Pancreas (tissue), 10 donors: ENCODE results near the gene TMEM150B. TPM values are rescaled to one million over a fixed set of nuclear protein-coding genes. Genes with fewer than 3 reads are reported as not detected.

Source experiments
- ATAC-seq, 4 donors: fragments of 200-7000 bp; cut with Tn5 transposase; one replicate each; pipeline versions ENCODE4 v1.8.0 to v1.9.1; 2020; ENCODE audit warnings: mild to moderate bottlenecking in 4 of 4, moderate library complexity in 4 of 4
- DNase-seq, 6 donors: peaks; one replicate each; pipeline ENCODE4 v3.0.0-alpha.2; 2020
- FAIRE-seq: peaks from 2 replicates; lab custom pipeline; 2012; peaks lifted over from hg19 to GRCh38; lab: Jason Lieb, UNC
- H3K27ac ChIP-seq, 4 donors: fragments of 200-600 bp; sonication (generic); 1 replicate in 3 of 4; 2 replicates in 1 of 4; pipeline versions ENCODE4 v1.5.0 to v1.8.0; 2020
- H3K27me3 ChIP-seq, 4 donors: fragments of 200-600 bp; one replicate each; pipeline ENCODE4 v1.8.0; 2021
- H3K36me3 ChIP-seq, 3 donors: fragments of 200-600 bp; sonication (generic) in 1 of 3; one replicate each; pipeline versions ENCODE4 v1.5.0 to v1.8.0; 2020 to 2021
- H3K4me1 ChIP-seq, 3 donors: fragments of 200-600 bp; one replicate each; pipeline ENCODE4 v1.8.0; 2021
- H3K4me3 ChIP-seq, 4 donors: fragments of 200-600 bp; sonication (generic) in 2 of 4; one replicate each; pipeline versions ENCODE4 v1.5.0 to v1.8.0; 2020 to 2021
- H3K9me3 ChIP-seq, 4 donors: fragments of 200-600 bp; one replicate each; pipeline ENCODE4 v1.8.0; 2021
- WGBS, 2 donors: extraction: QIAGEN DNeasy Blood & Tissue Kit; methylation state at CpG; one replicate each; pipeline ENCODE4 v1.1.7; 2013; 5-methylcytosine and 5-hydroxymethylcytosine counted together
- intact Hi-C, 3 donors: fragments of 100-400 bp; cut with DNase I; formaldehyde crosslinking; loops; one replicate each; pipeline versions ENCODE4 v1.11.1 to v1.14.2; 2022
- polyA plus RNA-seq, 2 donors: library from polyadenylated mRNA; stranded (reverse); fragments of 200-250 nt; gene quantifications; one replicate each; pipeline ENCODE4 v1.2.3, GENCODE V29; 2013
- total RNA-seq, 6 donors: library from RNA; stranded (reverse); fragmentation: NEBNext Ultra II Directional in 4 of 6; extraction: Animal tissue kit (Norgen Biotek cat#: 25700) in 4 of 6; gene quantifications; one replicate each; pipeline versions ENCODE4 v1.2.1 to v1.2.4, GENCODE V29; 2021 to 2023
- TF ChIP-seq, protein P1 (sequence below), 4 donors: fragments of 200-600 bp; sonication (generic) in 3 of 4; IDR thresholded peaks; one replicate each; pipeline versions ENCODE4 v1.5.0 to v1.8.0; 2021; ENCODE audit warnings: antibody characterized with exemption in 4 of 4
- donor health status: healthy with polysubstance abuse.
- donor health status: DM: no; HTN: no; CAD: no; lungs with moderate emphysema.
- donor health status: DM: no; HTN: no; CAD: no.
- donor health status: control.
- donor health status: control.
- donor health status: Bipolar disorder and iron deficiency.
- donor health status: DM: yes; HTN: yes; CAD: no.
- donor health status: DM: no; HTN: no; CAD: no.
- donor health status: DM: no; HTN: no; CAD: no.
- donor health status: DM: yes; HTN: yes; CAD: no.

The TMEM150B gene
- total and polyA plus RNA-seq, 8 donors = 0.14 to 1.3 (median 0.57) TPM; not detected in 4

DNA sequence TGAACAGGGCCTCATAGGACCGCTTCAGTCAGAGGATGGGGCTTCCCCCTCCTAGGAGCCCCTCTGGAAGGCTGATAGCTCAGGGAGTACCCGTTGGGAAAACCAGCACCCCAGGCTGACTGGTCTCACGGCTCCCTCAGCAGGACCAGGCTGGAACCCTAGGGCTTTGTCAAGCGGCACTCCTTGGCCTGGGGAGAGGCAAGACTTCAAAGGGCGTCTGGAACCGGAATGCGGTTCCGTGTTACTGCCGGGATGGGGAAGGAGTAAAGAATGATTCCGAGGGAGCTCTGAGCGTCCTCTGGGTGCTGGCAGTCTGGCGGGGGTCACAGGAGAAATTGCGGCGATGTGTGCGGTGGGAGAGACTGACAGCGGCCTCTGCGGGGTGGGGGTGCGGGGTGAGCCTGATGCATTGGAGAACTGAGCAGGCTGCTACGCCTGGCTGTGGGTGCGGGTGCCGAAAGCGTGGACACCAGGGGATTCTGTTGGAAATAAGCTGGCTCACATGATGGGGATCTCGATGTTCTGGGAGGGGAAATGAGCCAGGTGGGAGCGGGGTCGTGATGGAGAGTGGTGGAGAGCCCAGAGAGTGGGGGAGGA, 27.5 kb upstream of the TMEM150B start:
- H3K27me3 ChIP-seq = peaks cover 0 to 5% (median 0%) of the 10 kb centered on the region in 4 donors
- no peak for FAIRE-seq
- no peak for ATAC-seq

DNA sequence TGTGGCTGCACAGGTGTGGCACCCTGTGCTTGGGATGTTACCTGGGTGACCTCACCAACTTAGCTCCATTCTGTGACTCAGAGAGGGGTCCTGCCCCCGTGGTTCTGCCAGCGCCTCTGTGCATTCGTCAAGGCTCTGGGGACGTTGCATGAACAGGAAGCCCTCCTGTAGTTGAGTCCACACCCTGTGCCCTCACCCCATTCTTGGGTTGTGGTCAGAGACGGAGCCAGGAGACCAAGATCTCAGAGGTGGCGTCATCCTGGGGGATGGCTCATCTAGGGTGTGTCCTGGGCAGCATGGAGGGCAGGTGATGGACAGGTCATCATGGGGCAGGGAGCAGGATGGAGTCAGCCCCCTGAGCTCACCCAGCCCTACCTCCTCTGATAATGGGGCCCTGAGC, 26.9 kb upstream of the TMEM150B start:
- Histone ChIP-seq H3K4me3 (no peak overlapping the region), H3K4me1 (peaks cover 0 to 3% (median 0%) of the 10 kb centered on the region in 3 donors), H3K36me3 (no peaks in the 10 kb centered on the region), H3K27me3 (peaks cover 0 to 5% (median 0%) of the 10 kb centered on the region in 4 donors), H3K9me3 (no peaks in the 10 kb centered on the region), H3K27ac (no peak overlapping the region)
- intact Hi-C loops = no loop called here
- TF ChIP-seq, protein P1, sequence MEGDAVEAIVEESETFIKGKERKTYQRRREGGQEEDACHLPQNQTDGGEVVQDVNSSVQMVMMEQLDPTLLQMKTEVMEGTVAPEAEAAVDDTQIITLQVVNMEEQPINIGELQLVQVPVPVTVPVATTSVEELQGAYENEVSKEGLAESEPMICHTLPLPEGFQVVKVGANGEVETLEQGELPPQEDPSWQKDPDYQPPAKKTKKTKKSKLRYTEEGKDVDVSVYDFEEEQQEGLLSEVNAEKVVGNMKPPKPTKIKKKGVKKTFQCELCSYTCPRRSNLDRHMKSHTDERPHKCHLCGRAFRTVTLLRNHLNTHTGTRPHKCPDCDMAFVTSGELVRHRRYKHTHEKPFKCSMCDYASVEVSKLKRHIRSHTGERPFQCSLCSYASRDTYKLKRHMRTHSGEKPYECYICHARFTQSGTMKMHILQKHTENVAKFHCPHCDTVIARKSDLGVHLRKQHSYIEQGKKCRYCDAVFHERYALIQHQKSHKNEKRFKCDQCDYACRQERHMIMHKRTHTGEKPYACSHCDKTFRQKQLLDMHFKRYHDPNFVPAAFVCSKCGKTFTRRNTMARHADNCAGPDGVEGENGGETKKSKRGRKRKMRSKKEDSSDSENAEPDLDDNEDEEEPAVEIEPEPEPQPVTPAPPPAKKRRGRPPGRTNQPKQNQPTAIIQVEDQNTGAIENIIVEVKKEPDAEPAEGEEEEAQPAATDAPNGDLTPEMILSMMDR (IDR thresholded peaks at IDR 0.05) = no peak
- FAIRE-seq (no peak), DNase-seq (no peak), ATAC-seq (no peak)
- WGBS, 2 donors = 61 to 66% methylated on average over 6 of the region's 6 CpGs

More for the DNA sequence above, 27.5 kb upstream of the TMEM150B start:
- WGBS, 2 donors = 42 to 44% methylated on average over 25 of the region's 25 CpGs
- H3K4me3 ChIP-seq = no peak overlapping the region
- H3K36me3 ChIP-seq = no peaks in the 10 kb centered on the region
- H3K27ac ChIP-seq = no peak overlapping the region
- H3K4me1 ChIP-seq = peaks cover 0 to 3% (median 0%) of the 10 kb centered on the region in 3 donors
- intact Hi-C loops = no loop called here
- H3K9me3 ChIP-seq = no peaks in the 10 kb centered on the region
- DNase-seq = no peak
- TF ChIP-seq, protein P1 (IDR thresholded peaks at IDR 0.05) = no peak

DNA sequence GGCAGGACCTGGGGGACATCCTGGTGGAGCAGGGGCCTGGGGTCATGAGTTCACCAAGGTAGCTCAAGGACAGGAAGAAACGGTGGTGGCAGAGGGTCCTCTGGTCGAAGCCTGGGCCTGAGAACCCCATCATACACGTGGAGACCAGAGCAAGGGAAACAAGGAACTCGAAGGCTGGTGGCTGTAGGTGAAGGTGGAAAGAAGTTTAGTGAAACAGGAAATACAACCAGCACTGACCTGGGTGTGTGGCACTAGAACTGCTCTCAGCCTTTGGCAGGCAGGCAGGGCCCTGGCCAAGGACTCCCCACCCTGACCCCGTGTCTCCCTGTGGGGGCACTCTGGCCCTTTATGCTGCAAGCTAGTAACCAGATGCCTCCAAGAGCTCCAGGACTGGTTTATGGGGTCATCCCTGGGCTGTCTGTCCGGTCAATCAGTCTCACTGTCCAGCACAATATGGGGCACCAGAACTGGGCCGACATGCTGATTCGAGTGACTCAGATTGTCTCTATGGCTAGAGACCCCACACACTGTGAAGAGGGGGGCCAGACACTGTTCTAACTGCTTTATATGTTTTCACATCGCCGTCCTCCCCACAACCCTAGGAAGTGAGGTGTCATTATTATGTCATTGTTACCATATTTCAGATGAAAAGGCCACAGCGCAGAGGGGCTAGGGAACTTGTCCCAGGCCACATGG, 25.6 kb upstream of the TMEM150B start:
- no peak for ATAC-seq
- H3K36me3 ChIP-seq = no peaks in the 10 kb centered on the region
- DNase-seq = no peak
- no peaks in the 10 kb centered on the region for H3K9me3 ChIP-seq
- WGBS, 2 donors = 58 to 59% methylated on average over 11 of the region's 11 CpGs
- TF ChIP-seq, protein P1 (IDR thresholded peaks at IDR 0.05) = no peak
- H3K4me1 ChIP-seq = peaks cover 0 to 3% (median 0%) of the 10 kb centered on the region in 3 donors
- intact Hi-C loops = no loop called here
- no peak for FAIRE-seq
- no peak overlapping the region for H3K4me3 ChIP-seq
- no peak overlapping the region for H3K27ac ChIP-seq
- peaks cover 0 to 5% (median 0%) of the 10 kb centered on the region in 4 donors for H3K27me3 ChIP-seq

DNA sequence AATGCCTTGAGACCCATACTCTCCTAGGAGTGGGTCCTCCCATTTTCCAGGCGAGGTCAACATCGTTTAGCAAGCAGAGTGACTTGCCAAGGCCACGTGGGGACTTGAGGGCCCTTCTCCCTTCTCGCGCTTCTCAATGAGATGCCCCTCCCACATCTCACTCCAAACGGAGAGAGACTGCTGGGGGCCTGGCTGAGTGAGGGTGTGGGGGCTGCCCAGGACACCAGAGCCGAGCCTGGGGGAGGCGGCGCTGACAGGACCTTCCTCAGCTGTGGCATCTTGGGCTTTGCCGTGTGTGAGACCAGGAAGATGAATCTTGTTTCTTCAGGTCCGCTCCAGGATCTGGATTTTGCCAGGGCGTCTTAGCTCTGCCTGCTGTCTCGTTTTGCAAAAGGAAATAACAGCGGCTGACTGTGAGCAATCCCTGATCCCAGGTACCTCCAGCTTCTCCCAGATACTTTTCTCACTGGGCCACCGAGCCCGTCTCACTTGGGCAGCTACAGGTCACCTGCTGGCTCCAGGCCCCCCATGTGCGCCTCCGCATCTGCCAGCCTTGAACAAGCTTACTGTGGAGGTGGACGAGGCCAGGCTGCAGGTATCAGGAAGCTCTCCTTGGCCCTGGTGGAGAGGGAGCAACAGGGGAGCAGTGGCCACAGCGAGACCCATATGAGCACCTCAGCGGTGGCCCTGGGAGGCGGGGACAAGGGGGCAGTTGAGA, 23.3 kb upstream of the TMEM150B start:
- peak in 1 of 6 donors; percentile 48 for DNase-seq
- no peak for FAIRE-seq

More for the DNA sequence above, 23.3 kb upstream of the TMEM150B start:
- H3K4me1 ChIP-seq = peaks cover 0 to 1% (median 0%) of the 10 kb centered on the region in 3 donors
- peaks cover 0 to 2% (median 0%) of the 10 kb centered on the region in 4 donors for H3K27me3 ChIP-seq
- no peak overlapping the region for H3K4me3 ChIP-seq
- H3K27ac ChIP-seq = no peak overlapping the region
- no peaks in the 10 kb centered on the region for H3K9me3 ChIP-seq
- no peak for ATAC-seq
- WGBS, 2 donors = 78% methylated on average over 22 of the region's 22 CpGs
- intact Hi-C loops = no loop called here
- H3K36me3 ChIP-seq = no peaks in the 10 kb centered on the region
- TF ChIP-seq, protein P1 (IDR thresholded peaks at IDR 0.05) = no peak
